B cell (primary cell): ENCODE results near the gene ARAP1. TPM values are rescaled to one million over a fixed set of nuclear protein-coding genes. Genes with fewer than 3 reads are reported as not detected.

Source experiments
- ATAC-seq: fragments of 200-7000 bp; cut with Tn5 transposase; one replicate; pipeline ENCODE4 v1.10.0; 2021; ENCODE audit warnings: low read depth, mild to moderate bottlenecking, moderate number of reproducible peaks, moderate library complexity
- CTCF ChIA-PET: fragments of 350-600 bp; sonication (Branson Sonifier 250); formaldehyde crosslinking; loops from one replicate; lab custom pipeline; 2021; ENCODE audit warnings: antibody characterized with exemption, inconsistent platforms; lab: Charles Lee
- POLR2A ChIA-PET: fragments of 350-600 bp; sonication (Branson Sonifier 250); formaldehyde crosslinking; loops from one replicate; lab custom pipeline; 2021; ENCODE audit warnings: antibody characterized with exemption; lab: Charles Lee
- DNase-seq: peaks from one replicate; pipeline ENCODE4 v3.0.0; 2013
- H2AFZ ChIP-seq: 2 replicates; pipeline ENCODE4 v1.6.1; 2012; ENCODE audit warnings: mild to moderate bottlenecking, low read depth, low read length; ENCODE audit not compliant: insufficient read depth, poor library complexity, severe bottlenecking
- H3K27ac ChIP-seq, 2 donors: 1 replicate in 1 of 2; 2 replicates in 1 of 2; pipeline ENCODE4 v1.5.1; 2012 to 2013; ENCODE audit warnings: low read length in 2 of 2, mild to moderate bottlenecking in 2 of 2, moderate library complexity in 1 of 2
- H3K27me3 ChIP-seq, 4 experiments: fragments of 200-600 bp in 1 of 4; sonication (generic) in 1 of 4; replicated peaks in 1 of 4; 1 replicate in 2 of 4; 2 replicates in 2 of 4; pipeline versions ENCODE4 v1.6.1 to v1.7.0; 2013 to 2016; ENCODE audit warnings: low read length in 3 of 4, mild to moderate bottlenecking in 2 of 4, mixed read lengths in 1 of 4, moderate library complexity in 1 of 4; ENCODE audit not compliant: insufficient read depth in 4 of 4, control insufficient read depth in 3 of 4; ENCODE audit errors: control extremely low read depth in 1 of 4
- H3K36me3 ChIP-seq, 2 experiments: replicated peaks in 1 of 2; 1 replicate in 1 of 2; 2 replicates in 1 of 2; pipeline versions ENCODE4 v1.6.1 to v1.7.1; 2013; ENCODE audit warnings: low read length in 1 of 2; ENCODE audit not compliant: insufficient read depth in 2 of 2, control insufficient read depth in 1 of 2; ENCODE audit errors: control extremely low read depth in 1 of 2, extremely low read depth in 1 of 2
- H3K4me1 ChIP-seq, 2 donors: fragments of 200-600 bp in 1 of 2; sonication (generic) in 1 of 2; 1 replicate in 1 of 2; 2 replicates in 1 of 2; pipeline versions ENCODE4 v1.5.1 to v1.6.1; 2013 to 2017; ENCODE audit warnings: low read length in 2 of 2; ENCODE audit not compliant: control insufficient read depth in 2 of 2, insufficient read depth in 2 of 2
- H3K4me2 ChIP-seq: replicated peaks from 2 replicates; pipeline ENCODE3; 2012; ENCODE audit warnings: mild to moderate bottlenecking, low read depth, low read length; ENCODE audit not compliant: poor library complexity, severe bottlenecking
- H3K4me3 ChIP-seq, 5 experiments: fragments of 200-600 bp in 1 of 5; sonication (generic) in 1 of 5; 1 replicate in 3 of 5; 2 replicates in 2 of 5; pipeline versions ENCODE4 v1.5.1 to v1.7.0; 2011 to 2016; ENCODE audit warnings: low read length in 4 of 5, mild to moderate bottlenecking in 4 of 5, low read depth in 2 of 5, control low read depth in 1 of 5, moderate library complexity in 1 of 5; ENCODE audit not compliant: insufficient read depth in 1 of 5; ENCODE audit errors: control extremely low read depth in 1 of 5, extremely low read depth in 1 of 5
- H3K79me2 ChIP-seq: fragments of 200-600 bp; sonication (generic); one replicate; pipeline ENCODE4 v1.6.0; 2016; ENCODE audit warnings: low read length; ENCODE audit not compliant: control insufficient read depth, insufficient read depth
- H3K9ac ChIP-seq: fragments of 200-600 bp; sonication (generic); 2 replicates; pipeline ENCODE4 v1.6.1; 2017; ENCODE audit warnings: mild to moderate bottlenecking, low read length, moderate library complexity
- H3K9me3 ChIP-seq, 3 donors: one replicate each; pipeline versions ENCODE4 v1.6.1 to v1.7.1; 2013; ENCODE audit warnings: low read length in 2 of 3; ENCODE audit not compliant: control insufficient read depth in 2 of 3, insufficient read depth in 1 of 3; ENCODE audit errors: control extremely low read depth in 1 of 3
- H4K20me1 ChIP-seq: 2 replicates; pipeline ENCODE4 v1.6.0; 2012; ENCODE audit warnings: mild to moderate bottlenecking, low read length; ENCODE audit not compliant: insufficient read depth, control insufficient read depth, poor library complexity, severe bottlenecking
- H3K27ac Mint-ChIP-seq: one replicate; pipeline ENCODE4 v1.8.0; 2021; ENCODE audit warnings: mixed read lengths
- H3K27me3 Mint-ChIP-seq: one replicate; pipeline ENCODE4 v1.8.0; 2021; ENCODE audit warnings: mixed read lengths
- H3K4me1 Mint-ChIP-seq: one replicate; pipeline ENCODE4 v1.8.0; 2021; ENCODE audit warnings: mixed read lengths
- H3K4me3 Mint-ChIP-seq: one replicate; pipeline ENCODE4 v1.8.0; 2021; ENCODE audit warnings: mixed read lengths
- H3K9me3 Mint-ChIP-seq: one replicate; pipeline ENCODE4 v1.8.0; 2022; ENCODE audit warnings: mixed read lengths; ENCODE audit not compliant: insufficient read depth
- EZH2 ChIP-seq: IDR thresholded peaks from 2 replicates; pipeline ENCODE4 v1.6.1; 2012; ENCODE audit warnings: borderline replicate concordance, low read depth, mild to moderate bottlenecking, moderate library complexity, low read length; ENCODE audit not compliant: insufficient read depth, poor library complexity, severe bottlenecking
- WGBS: methylation state at CpG from one replicate; pipeline ENCODE4 v1.1.5; 2013; ENCODE audit warnings: missing lambda C conversion rate; ENCODE audit not compliant: insufficient coverage; 5-methylcytosine and 5-hydroxymethylcytosine counted together
- intact Hi-C: fragments of 100-400 bp; cut with micrococcal nuclease; formaldehyde crosslinking; loops from one replicate; pipeline ENCODE4 v1.10.0; 2022
- polyA plus RNA-seq: library from polyadenylated mRNA; depleted of rRNA; stranded (reverse); fragments of >200 nt; gene quantifications from 2 replicates; pipeline ENCODE4 v1.2.3, GENCODE V29; 2012
- total RNA-seq, 2 donors: library from RNA; stranded (reverse); fragments of 120-200 nt in 1 of 2; gene quantifications; 1 replicate in 1 of 2; 2 replicates in 1 of 2; pipeline versions ENCODE4 v1.2.3 to v1.2.4, GENCODE V29; 2013 to 2022
- TF ChIP-seq, protein P1 (sequence below): fragments of 200-600 bp; IDR thresholded peaks from one replicate; pipeline ENCODE4 v1.8.0; 2022; ENCODE audit warnings: antibody characterized with exemption, mild to moderate bottlenecking

The ARAP1 gene
- total and polyA plus RNA-seq, 2 donors (not counting 1 experiment from before 2014, with no cell fraction given), result 143 to 242 TPM

DNA sequence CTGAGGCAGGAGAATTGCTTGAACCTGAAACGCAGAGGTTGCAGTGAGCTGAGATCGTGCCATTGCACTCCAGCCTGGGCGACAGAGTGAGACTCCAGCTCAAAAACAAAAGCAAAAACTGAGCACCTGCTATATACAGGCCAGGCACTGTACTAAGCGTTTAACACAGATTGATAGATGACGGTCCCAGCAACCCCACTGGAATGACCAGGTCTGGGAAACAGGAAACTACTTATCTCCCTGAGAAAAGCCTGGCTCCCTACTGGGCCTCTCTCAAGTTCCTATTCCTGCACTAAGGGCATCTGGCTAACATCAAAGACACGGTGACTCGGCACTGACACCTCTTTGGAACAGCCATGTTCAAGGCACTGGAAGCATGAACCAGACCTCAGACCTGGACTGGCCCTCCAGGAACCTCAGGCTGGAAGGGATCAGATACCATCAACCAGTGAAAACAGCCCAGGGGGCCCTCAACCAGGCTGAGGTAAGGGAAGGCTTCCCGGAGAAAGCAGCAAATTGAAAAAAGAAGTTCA is 16.6 kb downstream of the ARAP1 start:
- WGBS, result 92% methylated on average over 7 of the region's 8 CpGs
- POLR2A ChIA-PET, result interaction anchor here (0.6 kb wide), 1 partner anchor 392 kb away, joined by 3 read pairs; no protein-coding TSS in a partner anchor
- Histone ChIP-seq H3K27ac (peak overlapping the region; percentile 97 to 99), H4K20me1 (peaks cover 7% of the 10 kb centered on the region), H3K79me2 (peaks cover 98% of the 10 kb centered on the region), H3K4me2 (peak overlapping the region; percentile 83), H2AFZ (no peak overlapping the region), H3K4me3 (peak overlapping the region in 1 of 5 experiments; percentile 48), H3K4me1 (peaks cover 66 to 78% of the 10 kb centered on the region in 2 donors), H3K36me3 (peaks cover 0 to 28% of the 10 kb centered on the region in 2 experiments), H3K9ac (no peak overlapping the region), H3K27me3 (no peaks in the 10 kb centered on the region), H3K9me3 (peaks cover 0 to 8% (median 0%) of the 10 kb centered on the region in 3 donors)
- TF ChIP-seq, protein P1, sequence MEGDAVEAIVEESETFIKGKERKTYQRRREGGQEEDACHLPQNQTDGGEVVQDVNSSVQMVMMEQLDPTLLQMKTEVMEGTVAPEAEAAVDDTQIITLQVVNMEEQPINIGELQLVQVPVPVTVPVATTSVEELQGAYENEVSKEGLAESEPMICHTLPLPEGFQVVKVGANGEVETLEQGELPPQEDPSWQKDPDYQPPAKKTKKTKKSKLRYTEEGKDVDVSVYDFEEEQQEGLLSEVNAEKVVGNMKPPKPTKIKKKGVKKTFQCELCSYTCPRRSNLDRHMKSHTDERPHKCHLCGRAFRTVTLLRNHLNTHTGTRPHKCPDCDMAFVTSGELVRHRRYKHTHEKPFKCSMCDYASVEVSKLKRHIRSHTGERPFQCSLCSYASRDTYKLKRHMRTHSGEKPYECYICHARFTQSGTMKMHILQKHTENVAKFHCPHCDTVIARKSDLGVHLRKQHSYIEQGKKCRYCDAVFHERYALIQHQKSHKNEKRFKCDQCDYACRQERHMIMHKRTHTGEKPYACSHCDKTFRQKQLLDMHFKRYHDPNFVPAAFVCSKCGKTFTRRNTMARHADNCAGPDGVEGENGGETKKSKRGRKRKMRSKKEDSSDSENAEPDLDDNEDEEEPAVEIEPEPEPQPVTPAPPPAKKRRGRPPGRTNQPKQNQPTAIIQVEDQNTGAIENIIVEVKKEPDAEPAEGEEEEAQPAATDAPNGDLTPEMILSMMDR, result no peak
- TF ChIP-seq EZH2, result no peak
- ATAC-seq (no peak), DNase-seq (no peak)
- CTCF ChIA-PET, result interaction anchor here (1.6 to 23.8 kb wide), 3 partner anchors 11 to 55 kb away, joined by 3 to 390 read pairs (median 142); partner anchors contain the start of gene STARD10
- peaks cover 82% of the 10 kb centered on the region for H3K4me1 Mint-ChIP-seq
- no peaks in the 10 kb centered on the region for H3K27me3 Mint-ChIP-seq
- peak overlapping the region; percentile 73 for H3K27ac Mint-ChIP-seq
- H3K9me3 Mint-ChIP-seq, result no peaks in the 10 kb centered on the region
- intact Hi-C loops, result loop anchor here (1.0 to 5.0 kb wide), 3 partner anchors 9 to 652 kb away; no protein-coding TSS in a partner anchor
- peak overlapping the region; percentile 50 for H3K4me3 Mint-ChIP-seq

DNA sequence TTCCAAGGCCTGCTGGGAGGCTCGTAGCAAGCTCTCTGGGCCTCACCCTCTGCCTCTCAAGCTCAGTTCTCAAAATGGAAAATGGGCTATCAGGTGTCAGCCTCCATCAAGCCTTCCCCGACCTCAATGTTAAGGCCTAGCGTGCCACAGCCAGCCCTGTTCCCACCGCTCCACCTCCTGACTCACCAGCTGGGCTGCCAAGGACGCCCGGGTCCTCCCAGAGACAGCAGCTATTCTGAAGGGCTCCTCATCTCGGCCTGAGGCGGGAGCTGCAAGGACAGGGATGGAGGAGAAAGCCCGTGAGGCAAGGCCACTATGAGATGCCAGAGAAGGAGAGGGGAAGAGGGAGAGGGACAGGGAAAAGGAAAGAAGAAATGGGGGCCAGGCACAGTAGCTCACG is 19.9 kb downstream of the ARAP1 start:
- intact Hi-C loops, result no loop called here
- no peaks in the 10 kb centered on the region for H3K9me3 Mint-ChIP-seq
- DNase-seq (no peak), ATAC-seq (no peak)
- ChIA-PET POLR2A (interaction anchor here (1.0 kb wide), 1 partner anchor 8 kb away, joined by 3 read pairs; no protein-coding TSS in a partner anchor), CTCF (interaction anchor here (0.9 to 23.8 kb wide), 4 partner anchors 7 to 58 kb away, joined by 3 to 390 read pairs (median 73); partner anchors contain the start of genes ARAP1 and STARD10)
- H3K4me1 Mint-ChIP-seq, result peaks cover 75% of the 10 kb centered on the region
- H2AFZ ChIP-seq, result no peak overlapping the region
- H3K9me3 ChIP-seq, result peaks cover 0 to 8% (median 0%) of the 10 kb centered on the region in 3 donors
- TF ChIP-seq, protein P1, result no peak
- no peak for TF ChIP-seq EZH2
- H3K27me3 Mint-ChIP-seq, result no peaks in the 10 kb centered on the region
- no peak overlapping the region for H3K4me3 ChIP-seq
- H3K4me1 ChIP-seq, result peaks cover 52 to 67% of the 10 kb centered on the region in 2 donors
- 100% methylated on average over 7 of the region's 10 CpGs for WGBS
- H3K27ac ChIP-seq, result peak overlapping the region in 1 of 2 donors; percentile 72
- H3K27ac Mint-ChIP-seq, result peak overlapping the region; percentile 78
- no peak overlapping the region for H3K4me2 ChIP-seq
- H3K79me2 ChIP-seq, result peaks cover 98% of the 10 kb centered on the region
- H3K27me3 ChIP-seq, result no peaks in the 10 kb centered on the region
- no peak overlapping the region for H3K9ac ChIP-seq
- no peak overlapping the region for H3K4me3 Mint-ChIP-seq
- peaks cover 14% of the 10 kb centered on the region for H4K20me1 ChIP-seq
- peaks cover 0 to 35% of the 10 kb centered on the region in 2 experiments for H3K36me3 ChIP-seq
